OCI-LY3 (cell line): ENCODE results near the gene DOCK1.

ENCODE experiments used
- CTCF ChIP-seq: fragments of 200-600, 300-600 bp; sonication (generic); IDR thresholded peaks from 2 replicates; pipeline ENCODE4 v1.5.1; 2014; ENCODE audit warnings: antibody characterized with exemption, low read length, low read depth
- EZH2phosphoT487 ChIP-seq: fragments of 200-600 bp; shearing (Covaris generic); IDR thresholded peaks from 2 replicates; pipeline ENCODE4 v1.6.1; 2018; ENCODE audit warnings: antibody characterized with exemption, mixed run types, low read depth

GRCh38 chr10:127151981-127152699 is 246.9 kb downstream of the DOCK1 start:
- TF ChIP-seq CTCF: no peak
- no peak for TF ChIP-seq EZH2phosphoT487
